ENCODE data around the gene CRTAP.
A peak's percentile ranks its signal among the peaks of the same experiment; 100 is the strongest.
"Not testable (repeated sequence)": the region's sequence is repeated elsewhere in the genome, so short reads cannot be mapped to it uniquely, and the experiment has no call there.

Gene CRTAP

DNA sequence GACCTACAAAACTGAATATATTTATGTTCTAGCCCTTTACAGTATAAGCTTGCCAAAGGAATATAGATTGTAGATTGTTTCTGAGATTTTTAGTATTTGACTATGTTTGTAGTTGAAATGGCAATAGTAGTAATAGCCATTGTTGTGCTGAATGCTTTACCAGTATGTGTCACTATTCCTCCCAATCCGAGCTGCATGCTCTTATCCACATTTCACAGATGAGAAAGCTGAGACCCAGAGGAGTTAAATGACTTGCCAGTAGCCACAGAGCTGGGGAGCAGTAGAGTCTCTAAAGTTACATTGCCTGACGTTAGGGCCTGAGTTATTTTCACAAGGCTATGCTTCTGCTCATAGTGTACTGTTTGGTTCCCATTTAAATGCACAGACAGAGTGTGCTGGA lies 13.6 kb upstream of the CRTAP start:
- no peak for DNase-seq

GRCh38 chr3:33103034-33103433 lies 10.8 kb upstream of the CRTAP start:
- DNase-seq = no peak

- DNase-seq = no peak
Observed at GRCh38 chr3:33103480-33103879, 10.3 kb upstream of the CRTAP start.

GRCh38 chr3:33104803-33105202 lies 9.0 kb upstream of the CRTAP start:
- DNase-seq = no peak

DNA sequence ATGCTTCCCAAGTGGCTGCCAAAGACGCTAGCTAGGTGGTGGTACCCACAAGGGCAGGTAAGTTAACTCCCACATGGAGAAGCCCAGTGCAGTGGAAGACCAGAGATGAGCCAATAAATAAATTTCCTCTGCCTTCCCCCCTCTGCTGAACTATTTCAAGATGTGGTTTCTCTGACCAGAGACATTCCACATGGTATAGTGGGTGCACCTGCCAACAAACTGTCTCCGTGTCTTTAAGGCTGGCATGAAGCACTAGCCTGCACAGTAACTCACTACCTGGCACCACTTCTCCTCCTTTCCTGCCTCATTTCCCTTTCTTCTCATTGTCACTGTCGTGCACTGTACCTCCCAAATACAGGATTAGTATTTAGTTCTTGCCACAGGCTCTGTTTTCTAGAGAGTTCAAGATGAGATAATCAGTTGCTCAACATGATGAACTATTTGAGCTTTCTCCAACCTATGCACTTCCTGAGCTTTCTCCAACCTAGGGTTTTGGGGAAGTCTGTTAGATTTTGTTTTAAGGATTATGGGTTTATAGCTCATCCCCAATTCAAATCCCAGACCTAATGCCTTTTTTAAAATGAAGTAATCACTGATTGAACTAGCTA lies 8.4 kb upstream of the CRTAP start:
- peak; percentile 17 for DNase-seq

- DNase-seq = not testable (repeated sequence)
Observed at GRCh38 chr3:33106854-33107253, 7.0 kb upstream of the CRTAP start.

DNA sequence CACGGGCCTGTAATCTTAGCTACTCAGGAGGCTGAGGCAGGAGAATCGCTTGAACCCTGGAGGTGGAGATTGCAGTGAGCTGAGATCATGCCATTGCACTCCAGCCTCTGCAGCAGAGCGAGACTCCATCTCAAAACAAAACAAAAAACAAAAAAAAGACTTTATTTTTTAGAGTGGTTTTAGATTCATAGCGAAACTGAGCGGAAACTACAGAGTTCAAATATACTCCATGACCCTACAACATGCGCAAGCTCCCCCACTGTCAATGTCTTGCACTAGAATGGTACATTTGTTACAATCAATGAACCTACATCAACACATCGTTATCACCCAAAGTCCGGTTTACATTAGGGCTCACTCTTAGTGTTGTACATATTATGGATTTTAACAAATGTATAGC lies 2.2 kb upstream of the CRTAP start:
- no peak for DNase-seq

- DNase-seq = no peak
Observed at GRCh38 chr3:33114622-33115023, 809 bp downstream of the CRTAP start.

DNA sequence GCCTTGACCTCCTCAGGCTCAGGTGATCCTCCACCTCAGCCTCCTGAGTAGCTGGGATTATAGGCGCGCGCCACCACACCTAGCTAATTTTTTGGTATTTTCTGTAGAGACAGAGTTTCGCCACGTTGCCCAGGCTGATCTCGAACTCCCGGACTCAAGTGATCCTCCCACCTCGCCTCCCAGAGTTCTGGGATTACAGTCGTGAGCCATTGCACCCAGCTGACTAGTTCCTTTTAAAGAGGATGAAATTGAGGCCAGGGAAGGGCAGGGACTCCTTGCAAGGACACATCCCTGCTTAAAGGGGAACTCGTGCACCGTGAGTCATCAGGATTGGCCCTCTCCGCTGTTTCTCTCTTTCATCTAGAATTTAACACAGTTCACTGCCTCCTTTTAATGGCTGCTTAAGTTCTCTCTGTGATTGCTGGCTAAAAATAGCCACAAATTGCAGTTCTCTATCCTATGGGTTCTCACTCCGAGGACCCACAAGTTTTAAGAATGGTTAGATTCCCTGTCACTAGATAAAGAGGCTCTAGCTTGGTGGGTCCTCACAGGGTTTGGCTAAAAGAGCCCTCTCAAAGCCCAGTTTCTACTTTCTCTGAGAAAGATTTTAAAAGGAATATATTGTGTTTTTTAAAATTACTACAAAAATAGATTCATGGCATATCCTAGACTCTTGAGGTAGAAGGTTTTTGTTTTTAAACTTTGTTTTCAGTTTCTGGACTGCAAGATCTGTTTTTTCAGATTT lies 1.4 kb downstream of the CRTAP start:
- peak; percentile 71 for DNase-seq

GRCh38 chr3:33117461-33117860 lies 3.6 kb downstream of the CRTAP start:
- no peak for DNase-seq

GRCh38 chr3:33119891-33120290 lies 6.1 kb downstream of the CRTAP start:
- DNase-seq = no peak

DNA sequence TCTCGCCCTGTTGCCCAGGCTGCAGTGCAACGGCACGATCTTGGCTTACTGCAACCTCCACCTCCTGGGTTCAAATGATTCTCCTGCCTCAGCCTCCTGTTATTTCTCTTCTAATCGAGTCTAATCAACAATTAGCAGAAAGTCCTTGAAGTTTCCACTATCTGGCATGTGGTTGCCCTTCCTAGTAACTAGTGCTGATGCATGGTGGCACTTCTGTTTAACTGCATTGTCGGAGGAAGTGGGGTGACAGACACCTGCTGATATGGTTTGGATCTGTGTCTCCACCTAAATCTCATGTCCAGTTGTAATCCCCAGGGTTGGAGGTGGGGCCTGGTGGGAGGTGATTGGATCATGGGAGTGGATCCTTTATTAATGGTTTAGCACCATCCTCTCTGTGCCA lies 9.2 kb downstream of the CRTAP start:
- DNase-seq = no peak

DNA sequence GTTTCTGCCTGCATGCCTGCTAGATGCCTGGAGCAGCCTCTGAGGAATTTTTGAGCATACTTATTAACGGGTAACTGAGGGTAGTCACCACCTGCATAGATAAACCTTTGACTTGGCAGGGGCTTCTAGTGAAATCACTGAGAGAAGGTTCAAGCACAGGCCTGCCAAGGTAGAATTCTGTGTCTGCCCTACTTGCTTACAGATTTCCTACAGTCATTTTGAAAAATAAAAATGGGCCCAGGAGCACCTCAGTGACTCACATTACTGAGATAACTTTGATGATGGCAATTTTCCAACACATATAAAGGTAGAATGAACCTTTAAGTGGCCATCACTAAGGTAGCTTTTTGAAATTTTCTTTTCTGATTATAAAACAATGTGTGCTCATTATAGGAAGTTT lies 10.8 kb downstream of the CRTAP start:
- no peak for DNase-seq

- no peak for DNase-seq
Observed at GRCh38 chr3:33125840-33126239, 12.0 kb downstream of the CRTAP start.

GRCh38 chr3:33128706-33129105 lies 14.9 kb downstream of the CRTAP start:
- DNase-seq = no peak

- no peak for DNase-seq
Observed at GRCh38 chr3:33130144-33130543, 16.3 kb downstream of the CRTAP start.

DNA sequence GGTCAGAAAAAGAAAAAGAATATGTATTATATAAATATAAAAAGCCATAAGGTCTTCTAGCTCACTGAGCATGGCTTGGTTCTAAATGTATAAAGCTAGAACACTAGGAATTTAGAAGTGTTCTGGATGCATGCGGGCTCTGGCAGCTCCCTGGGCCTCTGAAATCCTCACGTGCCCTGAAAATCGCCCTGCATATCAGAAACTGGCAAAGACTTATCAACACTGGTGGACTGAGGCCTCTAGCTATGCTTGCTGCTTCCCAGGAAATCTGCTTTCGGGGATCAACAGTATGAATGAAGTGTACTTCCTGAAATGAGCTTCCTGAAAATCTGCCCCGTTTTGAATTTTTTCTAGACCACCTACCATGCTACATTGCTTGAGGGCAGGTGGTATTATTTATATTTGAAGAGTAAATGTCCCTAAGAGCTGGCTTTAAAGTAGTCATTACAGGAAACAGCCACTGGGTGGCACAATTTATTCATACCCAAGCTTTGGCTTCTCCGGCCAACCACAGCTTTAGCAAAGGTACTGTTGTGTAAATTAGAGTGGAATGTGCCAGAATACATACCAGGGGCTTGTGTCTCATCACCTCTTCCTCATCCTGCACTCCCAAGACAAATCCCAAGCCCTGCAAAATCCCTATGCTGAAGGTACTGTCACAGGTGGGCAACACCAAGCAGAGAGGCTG lies 17.7 kb downstream of the CRTAP start:
- DNase-seq = no peak

DNA sequence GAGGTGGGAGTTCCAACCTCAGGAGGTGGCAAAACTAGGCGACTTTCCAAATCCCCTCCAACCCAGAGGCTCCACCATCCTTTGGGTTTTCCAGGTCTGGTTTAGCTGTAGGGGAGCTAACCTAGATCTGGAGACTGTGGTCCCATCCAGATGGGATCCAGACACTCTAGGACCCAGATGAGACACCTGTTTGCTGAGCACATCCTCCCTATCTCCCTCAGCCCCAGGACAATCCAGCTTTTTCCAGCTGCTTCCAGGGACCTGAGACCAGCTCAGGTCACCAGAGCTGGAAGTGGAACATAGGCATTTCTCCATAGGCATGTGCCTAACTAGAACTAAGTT lies 18.2 kb downstream of the CRTAP start:
- no peak for DNase-seq

GRCh38 chr3:33134026-33134625 lies 20.3 kb downstream of the CRTAP start:
- DNase-seq = no peak

- DNase-seq = no peak
Observed at GRCh38 chr3:33137691-33138090, 23.9 kb downstream of the CRTAP start.

- not testable (repeated sequence) for DNase-seq
Observed at GRCh38 chr3:33139006-33139623, 25.3 kb downstream of the CRTAP start.

DNA sequence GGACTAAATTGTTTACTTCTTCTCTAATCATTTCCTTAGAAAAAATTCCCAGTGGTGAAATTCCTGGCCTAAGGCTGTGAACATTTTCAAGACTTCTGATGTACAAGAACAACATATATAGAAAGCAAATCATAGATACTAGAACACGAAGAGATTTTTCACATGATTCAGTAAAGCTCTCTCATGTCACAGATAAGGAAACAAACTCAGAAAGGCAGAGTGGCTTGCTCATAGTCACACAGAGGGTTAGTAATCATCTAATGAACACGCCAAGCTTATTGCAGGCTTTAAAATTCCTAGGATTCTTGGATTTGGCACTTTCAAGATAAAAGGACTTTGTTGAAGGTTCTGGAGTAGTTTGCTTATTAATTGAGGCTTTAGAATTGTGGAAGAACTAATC lies 26.2 kb downstream of the CRTAP start:
- DNase-seq = no peak

GRCh38 chr3:33141006-33141405 lies 27.2 kb downstream of the CRTAP start:
- no peak for DNase-seq

DNA sequence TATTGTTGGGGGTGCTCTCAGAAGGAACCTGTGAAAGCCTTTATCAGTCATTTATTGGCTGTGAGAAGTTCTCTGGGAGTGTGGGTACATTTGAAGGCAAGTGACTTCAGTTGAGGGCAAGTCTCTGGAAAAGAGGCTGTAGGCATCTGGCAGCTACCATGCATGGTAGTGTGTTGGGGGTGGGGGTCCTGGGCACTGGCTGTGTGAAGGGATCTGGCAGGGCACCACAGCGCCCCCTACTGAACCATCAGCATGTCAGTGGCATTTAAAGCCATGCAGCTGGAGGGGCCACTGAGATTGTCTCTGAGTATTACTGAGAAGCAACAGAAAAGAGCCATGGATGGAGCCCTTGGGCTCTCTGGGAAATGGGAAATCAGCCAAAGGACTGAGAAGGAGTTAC lies 30.6 kb downstream of the CRTAP start:
- no peak for DNase-seq
